Trophoblast cell (in vitro differentiated cells and primary cell): ENCODE data around the gene ARF6.

Source experiments
- DNase-seq, 2 donors: peaks; one replicate each; pipeline ENCODE4 v3.0.0-alpha.2; 2016
- H2AFZ ChIP-seq: 2 replicates; pipeline ENCODE4 v1.6.1; 2013; ENCODE audit warnings: low read length, moderate library complexity, mild to moderate bottlenecking; ENCODE audit not compliant: insufficient read depth, poor library complexity
- H2AK5ac ChIP-seq: 2 replicates; pipeline ENCODE4 v1.6.1; 2013; ENCODE audit warnings: mild to moderate bottlenecking, low read length
- H2BK120ac ChIP-seq: 2 replicates; pipeline ENCODE4 v1.6.1; 2013; ENCODE audit warnings: low read length, mild to moderate bottlenecking, moderate library complexity; ENCODE audit not compliant: insufficient read depth, poor library complexity
- H2BK12ac ChIP-seq: 2 replicates; pipeline ENCODE4 v1.6.1; 2013; ENCODE audit warnings: mild to moderate bottlenecking, low read length, moderate library complexity
- H2BK5ac ChIP-seq: 2 replicates; pipeline ENCODE4 v1.6.1; 2013; ENCODE audit warnings: low read length, low read depth, moderate library complexity, mild to moderate bottlenecking; ENCODE audit not compliant: poor library complexity
- H3K14ac ChIP-seq: 2 replicates; pipeline ENCODE4 v1.6.1; 2013; ENCODE audit warnings: mild to moderate bottlenecking, low read length
- H3K18ac ChIP-seq: 2 replicates; pipeline ENCODE4 v1.6.1; 2013; ENCODE audit warnings: mild to moderate bottlenecking, low read length
- H3K23ac ChIP-seq: 2 replicates; pipeline ENCODE4 v1.6.1; 2013; ENCODE audit warnings: low read length
- H3K27ac ChIP-seq: 2 replicates; pipeline ENCODE4 v1.5.1; 2013; ENCODE audit warnings: low read depth, mild to moderate bottlenecking, inconsistent platforms, low read length, moderate library complexity
- H3K27me3 ChIP-seq: 2 replicates; pipeline ENCODE4 v1.6.1; 2013; ENCODE audit warnings: inconsistent platforms, mild to moderate bottlenecking, low read length, moderate library complexity; ENCODE audit not compliant: insufficient read depth
- H3K36me3 ChIP-seq, 2 experiments: 1 replicate in 1 of 2; 2 replicates in 1 of 2; pipeline ENCODE4 v1.6.1; 2013; ENCODE audit warnings: low read length in 2 of 2, mild to moderate bottlenecking in 2 of 2, moderate library complexity in 1 of 2; ENCODE audit not compliant: insufficient read depth in 2 of 2, control insufficient read depth in 1 of 2
- H3K4ac ChIP-seq: 2 replicates; pipeline ENCODE4 v1.6.1; 2013; ENCODE audit warnings: low read depth, mild to moderate bottlenecking, low read length, moderate library complexity
- H3K4me1 ChIP-seq, 2 experiments: 1 replicate in 1 of 2; 2 replicates in 1 of 2; pipeline ENCODE4 v1.6.1; 2013; ENCODE audit warnings: low read length in 2 of 2, mild to moderate bottlenecking in 2 of 2, moderate library complexity in 1 of 2; ENCODE audit not compliant: insufficient read depth in 2 of 2, control insufficient read depth in 1 of 2
- H3K4me2 ChIP-seq: 2 replicates; pipeline ENCODE4 v1.6.1; 2013; ENCODE audit warnings: inconsistent platforms, mild to moderate bottlenecking, low read length, moderate library complexity
- H3K4me3 ChIP-seq: 2 replicates; pipeline ENCODE4 v1.5.1; 2013; ENCODE audit warnings: mild to moderate bottlenecking, low read depth, low read length, inconsistent platforms
- H3K79me1 ChIP-seq: one replicate; pipeline ENCODE4 v1.6.1; 2013; ENCODE audit warnings: low read length
- H3K79me2 ChIP-seq: 2 replicates; pipeline ENCODE4 v1.6.1; 2013; ENCODE audit warnings: low read length, mild to moderate bottlenecking; ENCODE audit not compliant: control insufficient read depth, insufficient read depth, poor library complexity
- H3K9ac ChIP-seq: 2 replicates; pipeline ENCODE4 v1.6.1; 2013; ENCODE audit warnings: mild to moderate bottlenecking, low read length
- H3K9me3 ChIP-seq: 2 replicates; pipeline ENCODE4 v1.6.1; 2013; ENCODE audit warnings: low read depth, mild to moderate bottlenecking, control low read depth, inconsistent platforms, low read length; ENCODE audit not compliant: insufficient read depth
- H4K12ac ChIP-seq: 2 replicates; pipeline ENCODE4 v1.6.1; 2013; ENCODE audit warnings: low read depth, mild to moderate bottlenecking, low read length, moderate library complexity
- H4K8ac ChIP-seq: 2 replicates; pipeline ENCODE4 v1.6.1; 2013; ENCODE audit warnings: low read depth, mild to moderate bottlenecking, low read length, moderate library complexity
- H4K91ac ChIP-seq: one replicate; pipeline ENCODE4 v1.6.1; 2013; ENCODE audit warnings: low read depth, mild to moderate bottlenecking, low read length, moderate library complexity
- WGBS: extraction: QIAGEN DNeasy Blood & Tissue Kit; methylation state at CpG from one replicate; pipeline ENCODE4 v1.1.7; 2013; ENCODE audit warnings: missing lambda C conversion rate; ENCODE audit not compliant: insufficient read length, insufficient coverage; ENCODE audit errors: extremely low coverage; 5-methylcytosine and 5-hydroxymethylcytosine counted together

The ARF6 gene

DNA sequence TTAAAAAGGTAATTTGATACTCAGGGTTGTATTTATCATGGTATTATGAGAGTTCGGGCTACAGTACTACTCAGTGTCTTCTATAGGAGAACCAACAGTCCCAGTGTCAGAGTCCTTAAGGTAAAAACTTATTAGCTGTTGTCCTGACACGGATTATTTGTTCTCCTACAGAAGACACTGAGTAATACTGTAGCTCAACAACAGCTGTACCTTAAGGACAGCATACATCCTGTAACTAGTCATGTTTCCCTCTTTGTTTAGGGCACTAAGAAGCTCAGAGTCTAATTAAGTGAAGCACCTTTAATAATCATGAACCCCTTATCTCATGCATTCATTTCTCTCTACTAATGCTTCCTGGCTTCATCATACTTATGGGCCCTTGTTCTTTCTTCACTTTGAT is 33.9 kb downstream of the ARF6 start:
- Histone ChIP-seq H3K79me1 (no peaks in the 10 kb centered on the region), H2BK12ac (no peak overlapping the region), H2AK5ac (no peak overlapping the region), H3K79me2 (no peaks in the 10 kb centered on the region), H3K9ac (no peak overlapping the region), H3K4me2 (no peak overlapping the region), H2BK120ac (no peak overlapping the region), H4K91ac (no peak overlapping the region), H3K27ac (no peak overlapping the region), H3K14ac (no peak overlapping the region), H3K4ac (no peak overlapping the region), H3K4me3 (no peak overlapping the region), H4K12ac (no peak overlapping the region), H4K8ac (no peak overlapping the region), H3K9me3 (no peaks in the 10 kb centered on the region), H3K18ac (no peak overlapping the region), H3K23ac (no peak overlapping the region), H2AFZ (no peak overlapping the region), H3K36me3 (no peaks in the 10 kb centered on the region), H3K27me3 (no peaks in the 10 kb centered on the region), H2BK5ac (no peak overlapping the region), H3K4me1 (no peaks in the 10 kb centered on the region)
- no peak for DNase-seq
- no CpG with 5 or more reads among the region's 2 CpGs for WGBS

DNA sequence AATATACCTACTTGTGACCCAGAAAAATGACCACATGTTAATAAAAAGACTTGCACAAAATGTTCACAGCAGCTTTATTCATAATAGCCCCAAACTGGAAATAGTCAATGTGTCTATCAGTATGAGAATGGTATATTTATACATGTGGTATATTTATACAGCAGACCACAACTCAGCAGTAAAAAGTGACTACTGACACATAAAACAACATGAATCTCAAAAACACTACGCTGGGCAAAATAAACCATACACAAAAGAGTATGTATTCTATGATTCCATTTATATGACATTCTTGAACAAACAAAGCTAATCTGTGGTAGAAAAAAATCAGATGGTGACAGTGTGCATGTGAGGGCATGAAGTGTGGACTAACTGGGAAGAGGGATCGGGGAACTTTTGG is 35.1 kb downstream of the ARF6 start:
- Histone ChIP-seq H2BK5ac (no peak overlapping the region), H4K12ac (no peak overlapping the region), H3K18ac (no peak overlapping the region), H2BK12ac (no peak overlapping the region), H3K79me1 (no peaks in the 10 kb centered on the region), H3K4me3 (no peak overlapping the region), H3K23ac (no peak overlapping the region), H3K14ac (no peak overlapping the region), H4K8ac (no peak overlapping the region), H3K79me2 (no peaks in the 10 kb centered on the region), H3K36me3 (no peaks in the 10 kb centered on the region), H4K91ac (no peak overlapping the region), H3K4ac (no peak overlapping the region), H3K9me3 (no peaks in the 10 kb centered on the region), H3K27me3 (no peaks in the 10 kb centered on the region), H2AK5ac (no peak overlapping the region), H3K27ac (no peak overlapping the region), H2BK120ac (no peak overlapping the region), H2AFZ (no peak overlapping the region), H3K9ac (no peak overlapping the region), H3K4me2 (no peak overlapping the region), H3K4me1 (no peaks in the 10 kb centered on the region)
- WGBS, result no CpG with 5 or more reads among the region's 2 CpGs
- DNase-seq, result no peak

DNA sequence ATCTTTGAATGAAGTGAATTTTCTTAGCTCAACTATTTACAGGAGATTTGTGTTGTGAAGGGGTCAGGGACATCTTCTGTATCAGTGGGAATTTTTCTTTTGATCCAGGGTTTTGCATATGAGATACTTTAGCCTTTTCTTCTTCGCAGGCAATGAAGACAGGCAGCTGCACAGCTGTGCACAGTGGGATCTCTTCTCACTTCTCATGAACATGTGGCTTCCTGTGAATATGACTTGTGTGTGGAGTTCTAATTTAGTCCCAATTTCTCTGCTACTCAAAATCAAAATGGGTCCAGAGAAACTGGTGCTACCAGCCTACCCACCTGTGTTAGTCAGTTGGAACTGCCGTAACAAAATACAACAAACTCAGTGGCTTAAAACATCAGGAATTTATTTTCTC is 37.8 kb downstream of the ARF6 start:
- Histone ChIP-seq H3K4ac (no peak overlapping the region), H4K91ac (no peak overlapping the region), H4K12ac (no peak overlapping the region), H2BK12ac (no peak overlapping the region), H3K23ac (no peak overlapping the region), H2BK5ac (no peak overlapping the region), H3K9me3 (no peaks in the 10 kb centered on the region), H3K14ac (no peak overlapping the region), H3K27me3 (no peaks in the 10 kb centered on the region), H3K79me2 (no peaks in the 10 kb centered on the region), H2AK5ac (no peak overlapping the region), H2BK120ac (no peak overlapping the region), H3K18ac (no peak overlapping the region), H3K4me1 (no peaks in the 10 kb centered on the region), H2AFZ (no peak overlapping the region), H3K4me2 (no peak overlapping the region), H4K8ac (no peak overlapping the region), H3K9ac (no peak overlapping the region), H3K79me1 (no peaks in the 10 kb centered on the region), H3K4me3 (no peak overlapping the region), H3K27ac (no peak overlapping the region), H3K36me3 (no peaks in the 10 kb centered on the region)
- no CpG with 5 or more reads among the region's 2 CpGs for WGBS
- DNase-seq, result no peak

DNA sequence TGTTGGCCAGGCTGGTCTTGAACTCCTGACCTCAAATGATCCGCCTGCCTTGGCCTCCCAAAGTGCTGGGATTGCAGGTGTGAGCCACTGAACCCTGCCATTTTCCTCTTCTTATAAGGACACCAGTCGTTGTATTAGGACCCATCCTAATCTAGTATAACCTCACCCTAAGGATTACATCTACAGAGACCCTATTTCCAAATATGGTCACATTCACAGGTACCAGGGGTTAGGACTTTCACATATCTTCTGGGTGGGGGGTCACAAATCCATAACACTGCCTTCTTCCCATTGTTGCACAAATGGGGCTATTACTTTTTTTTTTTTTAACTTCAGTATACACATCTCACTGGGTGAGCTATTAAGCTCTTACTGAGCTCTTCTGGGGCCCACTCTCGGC is 38.6 kb downstream of the ARF6 start:
- Histone ChIP-seq H2BK12ac (no peak overlapping the region), H3K9me3 (no peaks in the 10 kb centered on the region), H2BK5ac (no peak overlapping the region), H3K4ac (no peak overlapping the region), H3K79me2 (no peaks in the 10 kb centered on the region), H4K8ac (no peak overlapping the region), H3K18ac (no peak overlapping the region), H3K4me3 (no peak overlapping the region), H3K4me1 (no peaks in the 10 kb centered on the region), H3K79me1 (no peaks in the 10 kb centered on the region), H3K23ac (no peak overlapping the region), H4K12ac (no peak overlapping the region), H3K27me3 (no peaks in the 10 kb centered on the region), H3K9ac (no peak overlapping the region), H2AFZ (no peak overlapping the region), H3K27ac (no peak overlapping the region), H3K36me3 (no peaks in the 10 kb centered on the region), H3K4me2 (no peak overlapping the region), H4K91ac (no peak overlapping the region), H3K14ac (no peak overlapping the region), H2AK5ac (no peak overlapping the region), H2BK120ac (no peak overlapping the region)
- DNase-seq, result no peak
- no CpG with 5 or more reads among the region's 3 CpGs for WGBS
